ENCODE data around the gene OAS2. TPM values are rescaled to one million over a fixed set of nuclear protein-coding genes. Genes with fewer than 3 reads are reported as not detected.

The OAS2 gene
- total RNA-seq, 2 experiments from 2014 or later: 327 to 331 TPM

GRCh38 chr12:113059071-113059595, 80.8 kb downstream of the OAS2 start:
- Mint-ChIP-seq H3K27me3 (peaks cover 20% of the 10 kb centered on the region), H3K36me3 (ENCODE audit: low read depth) (no peaks in the 10 kb centered on the region), H3K4me1 (peaks cover 2% of the 10 kb centered on the region), H3K4me3 (no peak overlapping the region), H3K27ac (no peak overlapping the region), H3K9me3 (no peaks in the 10 kb centered on the region)
- ChIA-PET CTCF (interaction anchor here (1.5 kb wide), 1 partner anchor 94 kb away, joined by 4 read pairs; no protein-coding TSS in a partner anchor), POLR2A (no interaction called here)
- no peak for DNase-seq

GRCh38 chr12:113060336-113060960, 82.1 kb downstream of the OAS2 start:
- Mint-ChIP-seq H3K4me3 (no peak overlapping the region), H3K27ac (no peak overlapping the region), H3K36me3 (ENCODE audit: low read depth) (no peaks in the 10 kb centered on the region), H3K9me3 (no peaks in the 10 kb centered on the region), H3K4me1 (peaks cover 2% of the 10 kb centered on the region), H3K27me3 (peaks cover 10% of the 10 kb centered on the region)
- POLR2A ChIA-PET: no interaction called here
- CTCF ChIA-PET: no interaction called here
- DNase-seq: no peak

DNA sequence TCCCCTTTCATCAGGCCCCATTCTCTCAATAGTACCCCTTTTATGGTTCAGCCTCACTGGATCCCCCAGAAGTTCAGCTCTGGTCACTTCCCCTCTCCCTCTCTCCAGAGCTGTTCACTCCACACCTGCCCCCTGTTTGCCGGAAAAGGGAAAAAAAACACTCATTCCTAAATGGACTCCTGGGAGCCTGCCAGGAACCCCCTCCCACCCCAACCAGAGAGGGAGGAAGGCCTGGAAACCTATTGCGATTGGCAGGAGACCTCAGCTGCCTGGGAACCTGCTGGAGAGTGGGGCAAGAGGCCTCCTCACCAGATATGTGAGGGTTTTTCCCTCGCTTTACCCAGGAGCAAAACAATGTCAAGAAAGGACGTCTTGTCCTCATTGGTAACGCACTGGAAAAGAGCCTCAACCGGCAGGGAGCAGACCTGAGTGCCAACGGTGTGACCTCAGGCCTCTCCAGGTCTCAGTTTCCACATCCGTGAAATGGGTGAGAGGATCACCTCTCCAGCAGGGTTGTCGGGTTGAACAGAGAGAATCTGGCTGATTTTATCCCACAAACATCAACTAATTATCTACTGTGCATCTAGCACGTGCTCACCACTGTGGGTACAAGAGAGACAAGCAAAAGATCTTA, 82.9 kb downstream of the OAS2 start:
- DNase-seq: no peak
- Mint-ChIP-seq H3K4me1 (peaks cover 2% of the 10 kb centered on the region), H3K9me3 (no peaks in the 10 kb centered on the region), H3K27me3 (peaks cover 5% of the 10 kb centered on the region), H3K27ac (no peak overlapping the region), H3K36me3 (ENCODE audit: low read depth) (no peaks in the 10 kb centered on the region), H3K4me3 (no peak overlapping the region)
- POLR2A ChIA-PET: no interaction called here
- CTCF ChIA-PET: no interaction called here

Other genes with a start within 250 kb of the OAS2 start
- gene RPH3A, start 186.8 kb upstream of the OAS2 start, total RNA-seq: not detected
- 100 to 1,000 TPM; 246 to 248 TPM for gene OAS1, start 71.6 kb upstream of the OAS2 start, total RNA-seq
- 100 to 1,000 TPM; 260 to 265 TPM for gene OAS3, start 40.0 kb upstream of the OAS2 start, total RNA-seq
- gene DTX1, start 78.2 kb downstream of the OAS2 start, total RNA-seq: under 1 TPM in 1 of 2 experiments, not detected in 1; 0.18 TPM
- under 1 TPM; 0.10 to 0.35 TPM for gene RASAL1, start 157.2 kb downstream of the OAS2 start, total RNA-seq
- under 1 TPM; 0.23 to 0.28 TPM for gene CFAP73, start 171.2 kb downstream of the OAS2 start, total RNA-seq
- gene DDX54, start 207.0 kb downstream of the OAS2 start, total RNA-seq: 10 to 100 TPM; 55.6 to 57.6 TPM
- gene RITA1, start 207.2 kb downstream of the OAS2 start, total RNA-seq: 10 to 100 TPM; 14.7 to 16.9 TPM
- gene TPCN1, start 242.9 kb downstream of the OAS2 start, total RNA-seq: 10 to 100 TPM; 18.3 to 19.2 TPM

All from activated CD4-positive, alpha-beta memory T cell treated with anti-CD3 and anti-CD28 coated beads, Interleukin-2, amount 10 ng/mL, durations not matched to agents 7 days and 5 days (primary cell).